Activated gamma-delta T cell treated with anti-CD3 and anti-CD28 coated beads, Interleukin-2, amount 50 U/mL, for 16 hours (primary cell): ENCODE measurements around the gene ITPRIPL2.

Experiments
- DNase-seq: peaks from one replicate; pipeline ENCODE4 v3.0.0-alpha.2; 2020; ENCODE audit warnings: low read depth

Gene ITPRIPL2

GRCh38 chr16:19113577-19114358 lies at the start of gene ITPRIPL2:
TSS of gene ITPRIPL2 (plus strand) at chr16:19113964. CDS start at chr16:19114462, 498 bp downstream.
- DNase-seq, result no peak

DNA sequence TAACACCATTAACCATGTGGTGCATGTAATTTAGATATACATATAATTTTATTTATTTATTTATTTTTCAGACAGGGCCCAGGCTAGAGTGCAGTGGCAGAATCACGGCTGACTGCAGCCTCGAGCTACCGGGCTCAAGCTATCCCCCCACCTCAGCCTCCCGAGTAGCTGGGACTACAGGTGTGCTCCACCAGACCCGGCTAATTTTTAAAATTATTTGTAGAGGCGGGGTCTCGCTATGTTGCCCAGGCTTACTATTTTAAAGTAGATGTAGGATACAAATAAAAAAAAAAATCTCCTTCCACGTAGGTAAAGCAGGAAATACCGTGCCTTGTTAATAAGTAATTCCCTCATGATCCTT lies 46.8 kb upstream of the ITPRIPL2 start:
- DNase-seq, result no peak

- DNase-seq, result peak; percentile 94
These were observed 46.2 kb upstream of the ITPRIPL2 start, which contains the start of gene COQ7 for GRCh38 chr16:19067349-19068236. TSS of gene COQ7 (plus strand) at chr16:19067614. CDS start at chr16:19067665, 51 bp downstream.

DNA sequence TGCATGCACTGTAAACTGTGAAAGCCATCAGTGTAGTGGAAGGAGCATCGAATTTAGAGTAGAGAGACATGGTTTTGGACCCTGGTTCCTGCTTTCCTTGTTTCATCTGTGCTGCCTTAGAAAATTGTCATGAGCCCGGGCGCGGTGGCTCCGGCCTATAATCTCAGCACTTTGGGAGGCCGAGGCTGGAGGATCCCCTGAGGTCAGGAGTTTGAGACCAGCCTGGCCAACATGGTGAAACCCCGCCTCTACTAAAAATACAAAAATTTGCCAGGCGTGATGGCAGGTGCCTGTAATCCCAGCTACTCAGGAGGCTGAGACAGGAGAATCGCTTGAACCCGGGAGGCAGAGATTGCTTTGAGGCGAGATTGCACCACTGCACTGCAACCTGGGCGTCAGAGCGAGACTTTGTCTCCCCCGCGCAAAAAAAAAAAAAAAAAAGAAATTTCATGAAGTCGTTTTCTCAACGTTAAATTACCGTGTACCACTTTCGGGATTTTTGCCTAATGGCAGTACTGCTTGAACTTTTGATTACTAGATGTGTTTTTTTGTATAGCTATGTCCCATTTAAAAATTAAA lies 45.4 kb upstream of the ITPRIPL2 start:
- no peak for DNase-seq

GRCh38 chr16:19071811-19072777 lies 41.7 kb upstream of the ITPRIPL2 start:
- peak; percentile 24 for DNase-seq

DNA sequence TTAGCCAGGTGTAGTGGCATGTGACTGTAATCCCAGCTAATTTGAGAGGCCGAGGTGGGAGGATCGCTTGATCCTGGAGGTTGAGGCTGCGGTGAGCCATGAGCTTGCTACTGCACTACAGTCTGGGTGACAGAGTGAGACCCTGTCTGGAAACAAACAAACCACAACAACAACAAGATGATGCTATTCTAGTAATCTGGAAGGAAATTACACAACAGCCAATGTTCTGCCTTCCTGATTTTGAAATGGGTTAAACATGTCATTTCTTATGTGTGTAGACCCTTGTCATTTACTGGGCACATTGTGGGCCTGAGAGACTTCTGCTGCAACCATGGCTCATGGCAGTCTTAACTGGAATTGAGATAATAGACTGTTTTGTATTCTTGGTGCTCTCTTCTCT lies 40.4 kb upstream of the ITPRIPL2 start:
- DNase-seq, result no peak

DNA sequence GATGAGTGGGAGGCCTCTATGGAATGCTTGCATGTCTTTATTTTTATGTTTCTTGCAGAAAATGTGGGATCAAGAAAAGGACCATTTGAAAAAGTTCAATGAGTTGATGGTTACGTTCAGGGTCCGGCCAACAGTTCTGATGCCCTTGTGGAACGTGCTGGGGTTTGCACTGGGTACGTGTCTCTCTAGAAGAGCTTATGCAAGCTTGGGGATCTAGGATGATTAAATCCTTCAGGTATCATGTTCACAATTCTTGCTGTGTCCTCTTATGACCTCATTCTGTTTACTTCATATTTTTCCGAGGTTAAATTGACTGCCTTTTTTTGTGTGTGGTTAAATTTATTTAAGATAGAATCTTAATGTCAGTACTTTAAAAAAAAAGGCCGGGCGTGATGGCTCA lies 39.9 kb upstream of the ITPRIPL2 start:
- no peak for DNase-seq

- DNase-seq, result no peak
These were observed 38.3 kb upstream of the ITPRIPL2 start for GRCh38 chr16:19075511-19075910.

- DNase-seq, result no peak
These were observed 35.9 kb upstream of the ITPRIPL2 start for GRCh38 chr16:19077879-19078278.

DNA sequence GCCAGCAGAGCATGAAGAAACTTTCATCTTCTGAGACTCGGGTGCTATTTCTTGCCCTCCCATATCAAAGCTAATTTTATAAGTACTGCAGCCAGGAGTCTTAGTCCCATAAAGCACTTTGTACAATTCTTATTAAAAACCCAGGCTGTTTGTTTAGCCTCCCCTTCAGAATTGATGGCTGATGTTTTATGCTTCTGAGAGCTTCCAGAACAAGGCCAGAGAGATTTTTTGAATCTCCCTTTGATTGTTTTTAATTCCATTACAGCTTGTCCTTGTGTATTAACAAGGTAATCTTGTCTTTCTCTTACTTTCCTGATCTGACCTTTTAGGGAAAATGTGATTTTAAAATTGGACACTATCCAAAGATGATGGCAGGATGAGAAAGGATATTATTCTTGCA lies 30.1 kb upstream of the ITPRIPL2 start:
- no peak for DNase-seq

DNA sequence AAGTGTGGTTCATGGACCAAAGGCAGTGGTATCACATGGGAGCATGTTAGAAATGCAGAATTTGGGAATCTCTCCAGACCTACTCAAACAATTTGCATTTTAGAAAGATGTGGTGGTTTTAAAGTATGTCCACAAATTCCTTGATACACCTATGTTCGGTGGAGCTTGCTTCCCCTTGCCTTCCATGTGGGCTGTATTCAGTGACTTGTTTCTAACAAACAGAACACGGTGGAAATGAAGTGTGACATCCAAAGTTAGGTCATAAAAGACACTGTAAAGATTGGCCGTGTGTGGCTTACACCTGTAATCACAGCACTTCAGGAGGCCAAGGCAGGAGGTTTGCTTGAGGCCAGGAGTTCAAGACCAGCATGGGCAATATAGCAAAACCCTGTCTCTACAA lies 29.6 kb upstream of the ITPRIPL2 start:
- no peak for DNase-seq

GRCh38 chr16:19084879-19085278 lies 28.9 kb upstream of the ITPRIPL2 start:
- DNase-seq, result no peak

DNA sequence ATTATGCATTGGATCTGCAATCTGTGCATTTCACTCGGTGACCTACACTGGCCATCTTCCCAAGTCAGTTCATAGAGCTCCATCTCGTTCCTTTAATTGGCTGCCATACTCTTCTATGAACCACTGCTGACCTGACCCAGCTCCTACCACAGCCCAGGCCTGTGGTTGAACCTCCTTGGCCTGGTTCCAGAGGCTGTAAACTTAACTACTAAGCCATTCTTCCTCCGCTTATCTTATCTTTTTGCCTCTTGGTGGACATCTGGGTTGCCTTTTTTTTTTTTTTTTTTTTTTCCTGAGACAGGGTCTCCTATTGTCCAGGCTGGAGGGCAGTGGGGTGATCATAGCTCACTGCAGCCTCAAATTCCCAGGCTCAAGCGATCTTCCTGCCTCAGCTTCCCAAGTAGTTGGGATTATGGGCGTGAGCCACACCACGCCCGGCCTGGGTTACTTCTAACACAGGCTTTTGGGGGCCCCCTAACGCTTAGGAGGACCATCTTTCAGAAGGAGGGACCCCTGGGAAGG lies 28.0 kb upstream of the ITPRIPL2 start:
- DNase-seq, result no peak

DNA sequence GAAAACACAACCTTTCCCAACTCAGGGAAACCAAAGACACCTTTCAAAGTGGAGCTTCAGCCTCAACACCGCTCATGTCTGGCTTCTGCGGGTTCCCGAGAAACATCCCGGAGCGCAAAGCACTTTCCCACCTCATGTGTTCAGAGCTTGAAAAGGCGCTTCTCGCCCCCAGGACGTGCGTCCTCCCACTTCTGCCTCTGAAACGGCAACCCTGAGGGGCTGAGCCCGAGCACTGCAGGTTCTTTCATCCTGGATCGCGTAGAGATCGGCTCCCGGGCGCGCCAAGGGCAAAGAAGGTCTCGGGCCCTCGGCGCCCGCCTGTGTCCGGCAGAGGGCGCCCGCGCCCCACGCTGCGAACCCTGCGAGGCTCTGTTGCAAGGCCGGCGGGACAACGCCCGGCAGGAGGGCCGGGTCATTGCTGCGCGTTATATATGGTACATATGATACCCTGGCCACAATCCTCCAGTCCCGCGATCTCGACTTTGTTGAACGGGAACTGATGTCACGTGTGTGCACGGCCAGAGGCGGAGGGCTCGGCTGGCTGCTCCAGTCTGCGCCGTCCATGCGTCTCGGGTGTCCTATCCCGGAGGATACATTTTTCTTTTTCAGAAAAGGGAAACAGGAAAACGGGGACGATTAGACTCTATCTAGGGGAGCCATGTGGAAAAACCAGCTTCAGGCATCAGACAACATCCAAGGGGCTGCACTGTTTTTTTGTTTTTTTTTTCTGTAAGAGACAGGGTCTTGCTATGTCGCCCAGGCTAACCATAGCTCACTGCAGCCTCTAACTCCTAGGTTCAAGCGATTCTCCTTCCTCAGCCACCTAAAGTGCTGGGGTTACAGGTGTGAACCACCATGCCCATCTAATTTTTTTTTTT lies 27.2 kb upstream of the ITPRIPL2 start:
- peak; percentile 64 for DNase-seq

DNA sequence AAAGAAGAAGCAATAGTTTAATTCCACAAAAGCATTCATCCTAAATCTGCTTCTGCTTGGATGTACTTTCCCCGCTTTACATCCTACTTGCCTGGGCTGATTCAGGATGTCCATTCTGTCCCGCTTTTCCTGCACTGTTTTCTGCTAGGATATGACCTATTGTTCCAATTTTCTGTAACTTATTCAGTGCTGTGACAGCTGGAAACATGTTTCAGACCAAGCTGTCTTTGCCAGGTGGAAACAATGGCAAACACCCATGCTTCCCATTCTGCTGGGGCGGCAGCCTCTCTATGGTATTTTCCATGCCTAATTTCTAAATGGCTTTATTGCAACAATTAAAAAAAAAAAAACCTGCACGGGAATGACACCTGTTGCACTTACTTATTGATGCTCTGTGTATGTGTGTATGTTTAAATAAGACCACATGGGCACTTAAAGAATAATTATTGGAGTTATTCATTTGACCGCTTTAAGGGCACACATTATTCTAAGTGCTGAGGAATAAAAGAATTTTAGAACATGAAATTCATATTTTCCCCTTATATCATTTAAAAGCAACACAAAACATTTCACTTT lies 25.3 kb upstream of the ITPRIPL2 start:
- DNase-seq, result no peak

DNA sequence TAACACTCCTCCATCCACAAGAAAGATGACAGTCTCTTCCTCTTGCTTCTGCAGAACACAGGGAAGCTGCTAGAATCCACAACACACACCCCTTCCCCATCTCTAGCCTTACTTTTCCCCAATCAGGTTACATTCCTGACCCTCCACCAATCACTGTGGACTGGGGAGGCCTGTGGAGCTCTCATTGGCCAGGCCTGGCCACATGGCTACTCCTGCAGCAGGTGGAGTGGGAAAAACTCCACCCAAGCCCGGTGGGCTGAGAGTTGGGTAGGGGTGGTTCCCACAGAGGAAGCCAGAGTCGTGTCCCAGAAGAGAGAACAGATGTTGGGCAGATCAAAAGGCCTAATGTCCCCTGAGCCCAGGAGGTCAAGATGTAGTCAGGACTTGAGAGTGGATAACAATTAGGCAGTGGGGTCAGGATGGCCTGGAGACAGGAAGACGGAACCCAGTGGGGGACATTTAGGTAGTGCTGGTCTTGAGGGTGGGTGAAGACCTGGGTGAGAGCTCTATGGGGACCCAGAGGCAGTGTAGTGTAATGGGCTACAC lies 24.3 kb upstream of the ITPRIPL2 start:
- no peak for DNase-seq

DNA sequence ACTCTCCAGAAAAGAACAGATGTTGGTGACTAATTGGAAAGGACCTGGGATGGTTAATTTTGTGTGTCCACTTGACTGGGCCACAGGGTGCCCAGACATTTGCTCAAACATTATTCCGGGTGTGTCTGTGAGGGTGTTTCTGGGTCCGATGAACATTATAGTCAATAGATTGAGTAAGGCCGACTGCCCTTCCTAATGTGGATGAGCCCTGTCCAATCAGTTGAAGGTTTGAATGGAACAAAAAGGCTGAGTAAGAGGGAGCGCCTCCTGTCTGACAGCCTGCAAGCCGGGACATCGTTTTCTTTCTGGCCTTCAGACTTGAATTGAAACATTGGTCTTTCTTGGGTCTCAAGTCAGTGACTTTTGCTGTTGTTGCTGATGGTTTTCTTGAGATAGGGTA lies 22.8 kb upstream of the ITPRIPL2 start:
- DNase-seq, result no peak

- DNase-seq, result no peak
These were observed 20.9 kb upstream of the ITPRIPL2 start for GRCh38 chr16:19092653-19093410.
